Fibroblast of skin of scalp (primary cell): ENCODE data around the gene PPP1R2C.

ENCODE experiments used
- DNase-seq: peaks from one replicate; pipeline ENCODE4 v3.0.0-alpha.2; 2013

The PPP1R2C gene

DNA sequence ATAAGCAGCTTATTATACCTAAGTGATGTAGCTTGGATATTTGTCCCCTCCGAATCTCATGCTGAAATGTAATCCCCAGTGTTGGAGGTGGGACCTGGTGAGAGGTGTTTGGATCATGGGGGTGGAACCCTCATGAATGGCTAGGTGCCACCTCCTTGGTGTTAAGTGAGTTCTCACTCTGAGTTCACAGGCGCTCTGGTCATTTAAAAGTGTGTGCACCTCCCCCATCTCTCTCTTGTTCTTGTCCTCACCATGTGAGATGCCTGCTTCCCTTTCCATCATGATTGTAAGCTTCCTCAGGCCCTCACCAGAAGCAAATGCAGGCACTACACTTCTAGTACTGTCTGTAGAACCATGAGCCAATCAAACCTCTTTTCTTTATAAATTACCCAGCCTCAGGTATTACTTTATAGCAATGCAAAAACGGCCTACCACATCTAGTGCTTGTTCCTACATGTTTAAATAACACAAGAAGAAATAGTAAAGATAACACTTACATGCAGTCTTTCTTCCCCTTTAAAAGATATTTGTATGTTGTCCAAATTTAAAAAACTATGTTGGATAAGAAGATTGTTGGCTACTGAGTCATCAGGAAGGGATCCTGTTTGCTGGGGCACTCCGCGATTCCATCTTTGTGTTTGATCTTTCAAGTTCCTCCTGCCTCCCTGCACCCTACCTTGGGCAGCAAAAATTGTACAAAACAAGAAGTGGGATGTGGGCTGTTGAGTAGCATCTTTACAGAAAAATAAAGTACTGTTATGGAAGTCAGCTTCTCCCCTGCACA, 29.7 kb downstream of the PPP1R2C start:
- peak; percentile 46 for DNase-seq

DNA sequence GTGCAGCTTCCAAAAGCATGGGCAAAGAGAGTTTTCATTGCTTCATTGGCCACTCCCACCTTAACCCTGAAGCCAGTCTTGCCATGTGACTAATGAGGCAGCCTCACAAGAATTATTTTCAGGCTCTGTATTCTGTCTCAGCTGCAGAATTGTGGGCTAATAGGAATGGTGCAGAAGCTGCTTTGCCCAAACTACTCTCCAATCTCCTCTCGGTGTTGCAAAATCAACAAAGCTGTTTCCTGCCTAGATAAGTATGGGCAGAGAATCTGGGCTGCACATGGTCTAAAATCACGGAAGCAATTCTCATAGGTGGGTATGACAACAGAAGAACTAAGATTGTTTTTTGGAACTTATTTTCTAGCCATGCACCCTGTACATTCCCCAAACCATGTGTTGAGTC, 31.4 kb downstream of the PPP1R2C start:
- DNase-seq = peak; percentile 44

DNA sequence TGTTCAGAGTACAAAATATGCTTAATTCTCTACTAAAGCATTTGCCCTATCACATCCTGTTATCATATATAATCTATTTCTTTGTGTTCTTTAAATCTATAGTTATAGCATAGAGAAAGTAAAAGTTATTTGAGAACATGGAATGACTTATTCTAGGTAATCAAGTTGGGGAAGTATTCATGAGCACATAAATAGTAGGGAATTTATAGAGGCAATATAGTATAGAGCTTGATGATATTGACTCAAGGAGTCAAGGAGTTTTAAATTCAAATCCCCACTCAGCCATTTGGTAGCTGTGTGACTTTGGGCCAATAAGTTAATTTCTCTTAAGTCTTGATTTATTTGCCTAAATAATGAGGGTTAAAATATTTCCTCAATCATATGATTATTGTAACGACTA, 37.5 kb downstream of the PPP1R2C start:
- DNase-seq = no peak

DNA sequence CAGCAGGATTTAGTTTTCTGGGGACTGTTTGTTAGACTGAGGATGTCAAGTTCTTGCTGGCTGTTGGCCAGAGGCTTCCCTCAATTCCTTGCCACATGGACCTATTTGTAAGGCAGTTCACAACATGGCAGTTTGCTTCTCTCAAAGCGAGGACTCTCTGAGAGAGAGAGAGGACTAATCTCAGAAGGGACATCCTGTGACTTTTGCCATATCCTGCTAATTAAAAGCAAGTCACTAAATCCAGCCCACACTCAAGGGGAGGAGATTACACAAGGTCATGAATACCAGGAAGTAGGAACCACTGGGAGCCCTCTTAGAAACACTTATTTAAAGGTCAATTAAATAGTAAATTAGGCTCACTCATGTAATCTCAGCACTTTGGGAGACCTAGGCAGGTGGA, 38.2 kb downstream of the PPP1R2C start:
- DNase-seq = no peak

DNA sequence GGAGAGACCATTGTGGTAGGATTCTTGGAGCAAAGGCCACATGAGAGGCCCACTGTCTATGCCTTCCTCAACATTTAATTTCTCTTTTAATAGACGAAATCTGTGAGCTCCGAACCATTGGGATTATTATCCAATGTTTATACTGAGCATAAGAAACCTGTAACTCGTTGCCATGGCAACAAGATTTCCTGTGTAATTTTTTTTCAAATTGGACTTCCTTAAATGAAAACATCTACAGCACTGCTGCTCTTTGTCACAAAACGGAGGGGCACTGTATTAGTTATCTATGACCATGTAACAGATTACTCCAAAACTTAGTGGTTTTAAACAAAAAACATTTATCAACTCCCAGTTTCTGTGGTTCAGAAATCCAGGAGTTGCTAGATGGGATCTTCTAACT, 38.7 kb downstream of the PPP1R2C start:
- no peak for DNase-seq

DNA sequence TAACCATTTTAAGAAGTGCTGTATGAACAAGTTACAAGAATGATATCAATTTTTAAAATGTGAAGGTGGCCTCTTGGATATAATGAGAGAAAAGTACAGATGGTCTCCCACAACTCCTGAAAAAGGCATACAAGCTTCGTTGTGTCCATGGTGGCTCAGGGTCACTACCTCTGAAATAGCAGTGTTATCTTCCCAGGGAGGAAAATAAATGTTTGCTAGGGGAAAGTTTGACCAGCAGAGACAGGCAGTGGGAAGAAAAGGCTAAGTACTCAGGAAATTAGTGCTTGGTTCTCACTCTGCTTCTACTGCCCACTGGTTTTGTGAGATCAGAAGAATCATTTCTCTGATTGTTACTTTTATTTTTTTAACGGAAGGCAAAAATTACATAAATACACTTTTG, 39.4 kb downstream of the PPP1R2C start:
- no peak for DNase-seq

DNA sequence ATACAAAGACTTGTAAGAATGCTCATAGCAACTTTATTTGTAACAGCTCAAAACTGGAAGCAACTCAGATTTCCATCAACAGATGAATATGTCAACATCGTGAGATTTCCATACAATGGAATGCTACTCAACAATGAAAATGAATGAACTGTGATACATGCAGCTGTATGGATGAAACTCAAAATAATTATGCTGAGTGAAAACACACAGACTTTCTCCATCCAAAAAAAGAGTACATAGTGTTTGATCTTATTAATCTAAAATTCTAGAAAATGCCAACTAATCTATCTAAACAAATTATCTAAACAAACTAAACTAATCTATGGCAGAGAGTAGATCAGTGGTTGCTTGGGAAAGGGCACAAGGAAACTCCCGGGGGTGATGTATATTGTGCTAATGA, 42.7 kb downstream of the PPP1R2C start:
- no peak for DNase-seq

DNA sequence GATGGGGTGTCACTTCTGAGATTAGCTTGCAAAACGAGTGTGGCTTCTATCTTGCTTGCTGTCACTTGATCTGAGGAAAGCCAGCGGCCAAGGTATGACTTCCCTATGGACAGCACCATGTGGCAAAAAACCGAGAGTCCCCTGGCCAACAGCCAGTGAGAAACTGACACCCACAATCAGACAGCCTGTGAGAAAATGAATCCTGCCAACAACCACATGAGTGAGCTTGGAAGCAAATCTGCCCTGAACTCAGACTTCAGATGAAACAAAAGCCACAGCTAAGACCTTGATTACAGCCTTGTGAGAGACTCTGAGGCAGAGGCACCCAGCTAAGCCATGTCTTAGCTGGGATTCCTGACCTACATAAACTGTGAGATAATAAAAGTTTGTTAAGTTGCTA, 45.5 kb downstream of the PPP1R2C start:
- no peak for DNase-seq
